GM19328 (cell line): ENCODE data around the gene CTTNBP2NL.
A peak's percentile ranks its signal among the peaks of the same experiment; 100 is the strongest.
"Not testable (repeated sequence)": the region's sequence is repeated elsewhere in the genome, so short reads cannot be mapped to it uniquely, and the experiment has no call there.

Source experiments
- ATAC-seq: cut with Tn5 transposase; IDR thresholded peaks from one replicate; pipeline ENCODE4 v1.9.1; 2021; ENCODE audit warnings: mild to moderate bottlenecking, moderate library complexity; ENCODE audit not compliant: unreplicated experiment

Gene CTTNBP2NL

DNA sequence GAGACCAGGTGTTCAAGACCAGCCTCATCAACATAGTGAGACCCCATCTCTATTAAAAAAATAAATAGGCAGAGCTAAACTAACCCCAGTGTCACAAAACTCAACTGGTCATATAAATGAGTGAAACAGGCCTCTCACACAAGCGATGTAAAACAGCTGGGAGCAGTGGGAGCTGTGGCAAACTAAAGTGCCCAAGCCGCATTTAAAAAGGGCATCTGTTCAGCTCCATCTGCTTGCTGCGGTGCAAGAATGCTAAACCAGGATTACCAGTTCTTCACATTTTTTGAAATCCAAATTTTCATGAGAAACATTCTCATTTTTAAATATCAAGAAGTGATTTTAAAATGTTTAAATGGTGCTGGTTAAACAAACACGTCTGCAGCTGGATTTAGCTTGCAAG lies 62.7 kb downstream of the CTTNBP2NL start:
- ATAC-seq: no peak

DNA sequence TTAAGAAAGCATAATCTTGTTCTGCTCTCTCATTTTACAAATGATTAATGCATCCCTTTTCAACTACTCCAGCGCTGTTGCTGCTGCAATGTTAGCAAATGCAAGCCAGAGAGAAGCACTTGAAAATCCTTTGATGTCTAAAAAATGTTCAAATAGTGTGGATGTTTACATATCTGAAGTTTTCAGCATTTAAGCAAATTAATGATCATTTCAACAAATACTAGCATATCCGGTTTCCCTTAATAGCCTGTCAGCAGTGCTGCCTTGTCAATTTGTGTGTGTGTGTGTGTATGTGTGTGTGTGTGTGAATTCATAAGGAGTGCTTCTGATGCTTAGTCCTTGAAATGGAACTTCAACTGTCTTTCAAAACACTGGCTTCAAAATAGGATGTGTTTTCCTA lies 64.6 kb downstream of the CTTNBP2NL start:
- no peak for ATAC-seq

DNA sequence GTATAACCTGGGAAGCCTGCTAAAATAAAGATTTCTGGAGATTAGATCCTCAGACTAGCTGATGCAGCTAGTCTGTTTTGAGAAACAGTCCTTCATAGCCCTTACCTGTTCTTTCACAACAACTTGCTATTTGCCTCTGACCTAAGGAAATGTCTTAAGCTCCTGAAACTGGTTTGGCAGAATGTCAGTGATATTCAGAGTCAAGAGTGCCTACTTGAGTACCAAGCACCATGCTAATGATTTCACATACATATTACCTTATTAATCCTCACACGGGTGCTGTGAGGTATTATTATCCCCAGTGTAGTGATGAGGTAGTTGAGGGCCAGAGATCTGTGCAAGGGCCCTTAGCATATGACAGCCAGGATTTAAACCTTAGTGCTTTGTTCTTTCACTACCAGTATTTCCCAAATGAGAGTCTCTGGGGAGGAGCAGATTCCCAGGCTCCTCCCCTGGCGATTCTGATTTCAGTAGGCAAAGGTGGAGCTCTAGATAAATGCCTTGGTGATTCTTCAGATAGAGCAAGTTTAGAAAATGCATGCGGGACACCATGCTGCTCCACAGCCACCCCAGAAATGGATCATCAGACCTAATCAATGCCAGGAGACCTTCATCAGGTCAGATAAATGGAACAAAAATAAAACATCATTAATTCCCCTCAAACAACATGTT lies 65.3 kb downstream of the CTTNBP2NL start:
- no peak for ATAC-seq

DNA sequence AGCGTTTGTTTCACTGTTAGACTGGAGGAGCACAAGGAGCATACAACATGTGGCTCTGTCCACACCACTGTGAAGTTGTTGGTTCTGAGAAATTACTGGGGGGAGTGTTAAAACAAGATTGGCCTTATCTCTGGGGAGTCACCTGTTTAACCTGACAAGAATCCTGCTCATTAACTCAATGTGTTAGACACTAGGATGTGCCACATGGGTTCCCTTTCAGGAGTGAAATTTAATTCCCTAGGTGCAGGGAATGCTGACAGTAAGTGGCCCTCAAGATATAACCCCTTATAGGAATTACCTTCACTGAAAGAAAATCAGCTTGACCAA lies 66.9 kb downstream of the CTTNBP2NL start:
- ATAC-seq: no peak

DNA sequence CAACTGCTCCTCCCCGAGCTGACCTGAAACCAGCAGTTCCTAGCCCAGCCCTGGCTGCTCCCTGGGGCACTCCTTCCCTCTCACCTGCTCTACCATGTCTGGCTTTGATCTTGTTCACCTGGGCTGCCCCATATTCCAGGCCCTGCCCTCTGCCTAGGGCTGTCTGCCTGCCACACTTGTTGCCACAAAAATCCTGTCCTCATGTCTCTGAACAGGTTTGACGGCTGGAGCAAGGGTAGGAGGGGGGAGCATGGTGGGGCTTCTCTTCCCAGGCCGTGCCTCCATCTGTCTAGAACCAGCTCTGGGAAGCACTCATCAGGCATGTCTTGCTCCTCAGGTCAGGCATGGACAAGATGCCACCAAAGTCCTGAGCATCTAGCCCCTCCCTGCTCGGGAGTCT lies 68.5 kb downstream of the CTTNBP2NL start:
- ATAC-seq: no peak

DNA sequence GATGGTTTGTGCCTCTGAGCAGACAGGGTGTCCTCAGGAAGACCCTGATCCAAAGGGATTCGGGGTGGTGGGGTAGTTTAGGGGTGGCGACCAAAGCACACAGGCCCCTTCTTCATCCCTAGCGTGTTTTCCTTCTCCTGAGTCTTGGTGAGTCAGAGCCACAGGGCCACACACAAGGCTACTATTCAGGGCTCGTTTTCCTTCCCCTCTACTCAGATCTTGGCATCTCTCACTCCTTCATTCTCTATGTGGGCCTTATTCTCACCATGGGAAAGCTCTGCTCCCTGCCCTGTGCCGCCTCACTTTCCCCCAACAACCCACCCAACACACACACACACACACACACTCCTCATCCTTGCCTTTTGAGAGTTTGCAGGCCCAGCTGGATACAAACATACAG lies 69.1 kb downstream of the CTTNBP2NL start:
- no peak for ATAC-seq

DNA sequence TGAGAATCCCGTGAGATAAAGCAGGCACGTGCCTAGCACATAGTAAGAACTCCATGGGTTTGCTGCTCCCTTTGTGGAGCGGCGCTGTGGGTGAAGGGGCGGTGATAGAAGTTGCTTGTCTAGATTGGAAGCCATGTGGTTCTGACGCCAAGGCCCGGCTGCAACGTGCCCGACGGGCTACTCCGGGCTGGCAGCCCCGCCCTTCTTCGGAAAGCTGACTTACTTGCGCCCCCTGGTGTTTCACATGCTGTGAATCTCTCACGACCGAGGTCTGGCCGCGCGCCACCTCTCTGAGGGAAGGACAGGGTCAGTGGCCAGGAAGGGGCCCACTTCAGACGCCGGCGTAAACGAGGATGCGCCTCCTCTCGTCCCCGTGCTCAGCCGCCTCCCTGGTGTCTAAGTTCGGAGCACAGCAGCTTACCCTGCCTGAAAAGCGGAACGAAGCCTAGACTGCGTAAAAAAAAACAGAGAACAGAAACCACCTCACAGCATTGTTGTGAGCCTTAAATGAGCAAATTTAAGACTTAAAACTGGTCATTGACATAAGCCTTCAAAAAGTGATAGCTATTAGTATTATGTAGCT lies 70.2 kb downstream of the CTTNBP2NL start:
- ATAC-seq: peak; percentile 84

DNA sequence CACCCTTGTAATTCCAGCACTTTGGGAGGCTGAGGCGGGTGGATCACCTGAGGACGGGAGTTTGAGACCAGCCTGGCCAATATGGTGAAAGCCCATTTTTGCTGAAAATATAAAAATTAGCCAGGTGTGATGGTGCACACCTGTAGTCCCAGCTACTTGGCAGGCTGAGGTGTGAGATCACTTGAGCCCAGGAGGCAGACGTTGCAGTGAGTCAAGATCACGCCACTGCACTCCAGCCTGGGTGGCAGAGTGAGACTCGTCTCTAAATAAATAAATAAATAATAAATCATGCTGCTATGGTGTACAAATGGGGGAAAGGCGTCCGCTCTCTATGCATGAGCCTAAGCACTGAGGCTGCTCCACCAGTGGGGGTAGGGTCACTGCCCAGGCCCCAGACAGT lies 74.3 kb downstream of the CTTNBP2NL start:
- not testable (repeated sequence) for ATAC-seq

DNA sequence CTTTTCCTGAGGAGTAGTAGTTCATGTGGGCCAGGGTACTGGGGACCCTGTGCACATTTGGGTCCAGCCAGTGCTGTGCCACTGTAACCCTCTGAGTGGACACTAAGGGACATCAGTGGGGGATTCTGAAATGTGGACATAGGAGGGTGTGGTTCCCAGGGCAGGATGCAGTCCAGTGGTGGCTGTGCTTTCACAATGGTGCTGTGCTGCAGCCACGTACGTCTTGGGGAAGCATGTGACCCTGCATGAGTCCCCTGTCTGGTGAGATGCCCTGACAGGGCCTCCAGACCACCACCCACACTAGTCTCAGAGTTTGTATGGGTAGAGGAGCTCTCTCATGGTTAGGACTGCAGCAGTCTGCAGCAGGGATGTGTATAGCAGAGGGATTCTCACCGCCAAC lies 75.0 kb downstream of the CTTNBP2NL start:
- ATAC-seq: no peak

DNA sequence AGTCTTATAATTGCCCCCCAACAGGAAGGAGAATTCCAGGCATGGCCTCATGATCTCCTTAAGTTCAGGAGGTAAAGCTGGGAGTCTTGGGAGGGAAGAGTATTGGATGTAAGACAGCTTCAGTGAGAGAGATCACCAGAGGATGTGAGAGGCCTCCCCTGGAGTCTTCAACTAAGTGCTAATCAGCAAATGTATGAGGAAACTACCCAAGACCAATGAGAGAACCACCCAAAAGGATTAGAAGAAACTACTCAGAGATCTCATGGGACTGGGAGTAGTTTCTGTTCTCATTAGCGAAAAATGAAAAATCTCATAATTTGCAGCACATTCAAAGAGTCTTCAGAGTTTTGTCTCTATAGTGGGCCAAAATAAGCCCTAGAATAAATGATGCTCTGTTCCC lies 76.1 kb downstream of the CTTNBP2NL start:
- no peak for ATAC-seq

DNA sequence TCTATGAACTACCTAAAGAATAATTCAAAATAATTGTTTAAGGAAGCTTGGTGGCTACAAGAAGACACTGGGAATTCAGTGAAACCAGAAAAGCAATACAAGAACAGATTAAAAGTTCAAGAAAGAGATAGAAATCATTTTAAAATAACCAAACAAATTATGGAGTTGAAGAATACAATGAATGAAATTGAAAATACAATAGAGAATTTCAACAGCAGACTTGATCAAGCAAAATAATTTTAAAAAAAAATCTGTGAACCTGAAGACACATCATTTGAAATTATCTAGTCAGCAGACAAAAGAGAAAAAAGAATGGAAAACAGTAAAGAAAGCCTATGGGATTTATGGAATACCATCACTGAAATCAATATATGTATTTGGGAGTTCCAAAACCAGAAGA lies 81.5 kb downstream of the CTTNBP2NL start:
- no peak for ATAC-seq

DNA sequence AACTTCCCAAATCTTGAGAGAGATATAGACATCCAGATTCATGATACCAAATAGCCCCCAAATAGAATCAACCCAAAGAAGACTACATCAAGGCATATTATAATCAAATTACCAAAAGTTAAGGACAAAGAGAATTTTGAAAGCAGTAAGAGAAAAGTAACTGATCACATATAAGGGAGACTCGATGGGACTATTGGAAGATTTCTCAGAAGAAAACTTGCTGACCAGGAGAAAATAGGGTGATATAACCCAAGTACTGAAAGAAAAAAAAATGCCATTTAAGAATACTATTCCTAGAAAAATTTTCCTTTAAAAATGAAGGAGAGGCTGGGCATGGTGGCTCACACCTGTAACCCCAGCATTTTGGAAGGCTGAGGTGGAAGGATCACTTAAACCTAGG lies 82.3 kb downstream of the CTTNBP2NL start:
- ATAC-seq: no peak

DNA sequence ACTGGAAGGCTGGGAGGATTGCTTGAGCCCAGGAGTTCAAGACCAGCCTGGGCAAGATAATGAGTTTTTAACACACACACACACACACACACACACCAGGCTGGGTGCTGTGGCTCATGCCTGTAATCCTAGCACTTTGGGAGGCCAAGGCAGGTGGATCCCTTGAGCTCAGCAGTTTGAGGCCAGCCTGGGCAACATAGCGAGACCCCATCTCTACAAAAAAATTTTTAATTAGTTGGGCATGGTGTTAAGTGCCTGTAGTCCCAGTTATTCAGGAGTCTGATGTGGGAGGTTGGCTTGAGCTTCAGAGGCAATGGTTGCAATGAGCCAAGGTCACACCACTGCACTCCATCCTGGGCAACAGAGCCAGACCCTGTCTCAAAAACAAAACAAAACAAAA lies 90.0 kb downstream of the CTTNBP2NL start:
- not testable (repeated sequence) for ATAC-seq

DNA sequence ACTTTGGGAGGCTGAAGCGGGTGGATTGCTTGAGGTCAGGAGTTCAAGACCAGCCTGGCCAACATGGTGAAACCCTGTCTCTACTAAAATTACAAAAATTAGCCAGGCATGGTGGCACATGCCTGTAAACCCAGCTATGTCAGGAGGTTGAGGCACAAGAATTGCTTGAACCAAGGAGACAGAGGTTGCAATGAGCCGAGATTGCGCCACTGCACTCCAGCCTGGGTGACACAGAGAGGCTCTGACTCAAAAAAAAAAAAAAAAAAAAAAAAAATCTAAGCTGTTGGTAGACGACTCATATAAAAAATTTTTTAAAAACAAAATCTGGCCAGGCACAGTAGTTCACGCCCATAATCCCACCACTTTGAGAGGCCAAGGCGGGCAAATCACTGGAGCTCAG lies 91.7 kb downstream of the CTTNBP2NL start:
- ATAC-seq: not testable (repeated sequence)

DNA sequence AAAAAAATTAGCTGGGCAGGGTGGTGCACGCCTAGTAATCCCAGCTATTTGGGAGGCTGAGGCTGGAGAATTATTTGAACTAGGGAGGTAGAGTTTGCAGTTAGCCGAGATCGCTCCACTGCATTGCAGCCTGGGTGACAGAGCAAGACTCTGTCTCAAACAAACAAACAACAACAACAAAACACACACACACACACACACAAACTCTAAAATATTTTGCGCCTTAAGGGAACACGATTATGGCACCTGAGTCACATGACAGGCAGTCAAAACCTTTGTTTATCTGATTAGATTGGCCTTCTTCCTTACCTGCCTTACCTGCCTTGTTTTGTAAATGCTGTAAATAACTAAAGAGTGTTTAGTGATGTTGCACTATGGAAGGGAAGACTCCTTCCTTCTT lies 92.1 kb downstream of the CTTNBP2NL start:
- ATAC-seq: no peak

DNA sequence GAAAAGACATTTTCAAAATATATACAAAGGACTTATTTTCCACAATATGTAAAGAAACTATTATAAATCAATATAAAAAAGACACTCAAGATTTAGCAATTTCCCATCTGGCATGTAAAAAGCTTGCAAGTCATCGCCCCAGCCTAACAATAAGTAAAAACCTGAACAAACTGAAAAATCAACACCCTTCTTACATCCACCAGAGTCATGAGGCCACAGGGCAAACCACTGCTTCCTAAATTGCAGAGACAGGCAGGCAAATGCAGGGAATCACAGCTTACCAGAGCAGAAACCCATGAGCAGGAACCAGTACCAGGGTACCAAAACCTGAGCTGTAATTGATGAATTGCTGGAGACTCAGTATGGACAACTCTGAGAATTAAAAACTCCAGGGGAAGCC lies 96.1 kb downstream of the CTTNBP2NL start:
- no peak for ATAC-seq

DNA sequence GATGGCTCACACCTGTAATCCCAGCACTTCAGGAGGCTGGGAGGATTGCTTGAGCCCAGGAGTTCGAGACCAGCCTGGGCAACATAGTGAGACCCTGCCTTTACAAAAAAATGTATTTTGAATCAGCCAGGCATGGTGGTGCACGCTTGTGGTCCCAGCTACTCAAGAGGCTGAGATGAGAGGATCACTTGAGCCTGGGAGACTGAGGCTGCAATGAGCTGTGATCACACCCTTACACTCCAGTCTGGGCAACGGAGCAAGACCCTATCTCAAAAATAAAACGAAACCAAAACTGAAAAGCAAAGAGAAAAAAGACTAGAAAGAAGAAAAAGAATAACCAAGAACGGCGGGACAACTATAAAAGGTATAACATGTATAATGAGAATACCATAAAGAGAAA lies 97.3 kb downstream of the CTTNBP2NL start:
- ATAC-seq: no peak

DNA sequence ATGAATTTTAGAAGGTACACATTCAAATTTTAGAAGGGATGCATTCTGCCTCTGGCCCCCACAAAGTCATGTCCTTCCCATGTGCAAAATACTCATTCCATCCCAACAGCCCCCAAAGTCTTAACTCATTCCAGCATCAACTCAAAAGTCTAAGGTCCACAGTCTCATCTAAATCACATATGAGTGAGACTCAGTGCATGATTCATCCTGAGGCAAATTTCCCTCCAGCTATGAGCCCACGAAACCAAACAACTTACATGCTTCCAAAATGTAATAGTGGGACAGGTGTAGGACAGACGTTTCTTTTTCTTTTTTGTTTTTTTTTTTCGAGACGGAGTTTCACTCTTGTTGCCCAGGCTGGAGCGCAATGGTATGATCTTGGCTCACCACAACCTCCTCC lies 100.3 kb downstream of the CTTNBP2NL start:
- ATAC-seq: no peak

DNA sequence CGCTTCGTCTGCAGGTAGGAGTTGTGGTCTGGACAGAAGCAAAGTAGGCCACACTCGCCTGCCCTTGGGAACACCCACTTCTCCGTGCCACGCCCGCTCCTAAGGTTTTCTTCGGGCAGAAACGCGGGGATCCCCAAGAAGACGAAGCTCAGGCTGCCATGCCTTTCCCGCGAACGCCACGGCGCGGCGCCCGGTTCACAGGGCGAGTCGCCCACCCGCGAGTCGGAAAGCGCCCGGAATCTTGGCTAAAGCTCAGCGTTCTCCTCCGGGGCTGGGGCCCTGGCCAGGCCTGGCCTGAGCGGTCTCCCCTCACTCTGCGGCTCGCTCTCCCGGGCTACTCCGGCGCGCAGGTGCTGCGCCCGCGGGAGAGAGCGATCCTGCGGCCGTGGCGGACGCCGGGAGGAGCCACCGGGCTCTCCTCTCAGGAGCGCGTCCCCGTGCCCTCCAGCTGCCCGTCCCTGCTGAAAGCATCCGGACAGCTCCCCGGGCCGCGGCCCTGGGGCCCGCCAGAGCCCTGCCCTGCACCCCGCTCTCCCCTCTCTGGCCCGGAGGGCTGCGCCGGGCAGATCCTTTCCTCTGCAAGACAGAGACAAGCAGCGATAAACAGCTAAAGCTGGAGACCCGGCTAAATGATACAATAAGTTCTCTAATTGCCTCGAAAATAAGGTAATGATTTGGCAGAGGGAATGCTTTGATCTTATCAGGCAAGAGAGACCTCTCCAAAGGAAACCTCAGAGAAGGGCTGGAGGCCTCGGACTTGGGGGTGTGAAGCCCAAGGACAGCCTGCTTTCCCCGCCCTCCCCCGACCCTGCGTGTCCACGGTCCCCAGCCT lies 106.0 kb downstream of the CTTNBP2NL start:
- ATAC-seq: no peak

DNA sequence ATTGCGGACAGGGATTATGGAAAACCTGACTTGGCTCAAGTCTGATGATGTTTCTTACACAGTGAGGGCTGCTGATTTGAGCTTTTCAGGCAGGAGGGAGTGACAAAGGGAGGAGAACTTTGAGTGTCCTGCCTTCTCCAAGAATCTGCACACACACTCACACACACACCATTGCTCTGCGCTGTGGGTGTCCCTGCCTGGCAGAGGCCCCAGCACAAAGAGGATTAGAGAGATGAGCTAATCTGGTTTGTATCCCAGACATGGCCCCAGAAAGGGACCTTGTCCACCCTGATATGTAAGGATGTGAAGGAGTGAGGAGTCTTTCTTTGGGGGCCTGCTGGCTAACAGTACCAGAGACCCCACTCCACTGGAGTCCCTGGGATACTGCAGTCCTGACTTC lies 106.8 kb downstream of the CTTNBP2NL start:
- ATAC-seq: no peak

DNA sequence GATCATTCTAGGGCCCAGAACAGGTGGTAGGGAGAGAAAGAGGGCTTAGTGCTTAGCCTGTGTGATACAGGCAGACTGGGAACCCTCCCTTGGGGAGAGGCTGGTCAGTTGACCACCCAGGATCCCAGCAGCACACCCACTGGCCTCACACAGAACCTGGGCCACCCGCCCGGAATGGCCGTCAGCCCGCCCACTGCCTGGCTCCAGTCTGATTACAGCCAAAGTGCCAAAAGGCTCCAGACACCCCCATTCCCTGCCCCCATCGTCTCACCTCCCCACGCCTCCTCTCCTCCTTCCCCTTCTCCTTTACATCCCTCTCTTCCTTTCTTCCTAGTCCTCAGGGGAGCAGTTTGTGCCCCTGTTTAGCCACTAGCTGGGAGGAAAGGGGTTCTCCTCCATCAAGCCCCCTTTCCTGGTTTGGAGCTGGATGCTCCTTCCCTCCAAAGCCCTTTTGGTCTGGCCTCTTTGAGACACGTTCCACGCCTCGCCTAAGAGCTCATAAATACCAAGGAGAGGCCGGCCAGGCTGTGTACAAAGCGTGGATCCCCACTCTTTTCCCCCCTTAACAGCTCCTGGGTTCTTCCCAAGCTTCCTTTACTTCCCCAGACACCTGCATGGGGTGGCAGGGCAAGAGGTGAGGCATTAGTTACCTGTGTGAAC lies 108.1 kb downstream of the CTTNBP2NL start:
- ATAC-seq: no peak
